C4-2B (cell line): ENCODE results near the gene FAM131A.

Source experiments
- H3K27ac ChIP-seq: fragments of 450-650 bp; 2 replicates; pipeline ENCODE4 v1.5.1; 2017
- ZFX ChIP-seq: fragments of 450-650 bp; IDR thresholded peaks from 2 replicates; pipeline ENCODE4 v1.6.1; 2017
- TF ChIP-seq, protein P1 (sequence below): fragments of 450-650 bp; conservative IDR thresholded peaks from 2 replicates; pipeline ENCODE4 v1.5.1; 2017; ENCODE audit warnings: mild to moderate bottlenecking

The FAM131A gene

DNA sequence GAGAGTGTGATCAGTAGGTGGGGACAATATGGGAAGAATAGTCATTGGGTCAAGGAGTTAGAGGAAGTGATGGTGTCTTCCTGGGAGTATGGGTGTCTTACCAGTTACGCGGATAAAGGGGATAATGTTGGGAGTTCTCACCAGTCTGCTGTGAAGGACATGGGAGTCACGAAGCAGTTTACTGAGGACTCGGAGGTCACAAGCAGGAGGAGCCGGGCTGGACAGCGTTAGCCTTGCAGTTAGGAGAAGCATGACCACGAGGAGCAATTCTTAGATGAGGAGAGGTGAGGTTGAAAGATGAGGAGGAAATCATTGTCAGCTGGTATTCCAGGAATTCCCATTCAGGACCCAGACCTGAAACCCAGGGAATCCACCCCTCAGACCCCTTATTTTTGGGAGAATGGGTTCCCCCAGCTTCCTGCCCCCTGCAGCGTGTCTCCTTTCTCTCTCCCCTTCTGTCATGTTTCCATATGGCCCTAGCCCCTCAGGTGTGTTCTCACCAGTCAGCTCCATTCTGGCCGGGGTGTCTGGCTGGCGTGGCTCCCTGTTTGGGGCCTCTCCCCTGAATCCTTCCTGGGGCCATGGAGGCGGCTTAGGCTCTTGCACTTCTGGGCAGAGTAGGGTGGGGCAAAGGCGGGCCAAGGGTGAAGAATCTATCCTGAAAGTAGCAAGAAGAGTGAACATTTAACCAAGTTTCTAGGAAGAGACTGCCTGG is 38.5 kb downstream of the FAM131A start:
- H3K27ac ChIP-seq, result no peak overlapping the region
- TF ChIP-seq, protein P1, sequence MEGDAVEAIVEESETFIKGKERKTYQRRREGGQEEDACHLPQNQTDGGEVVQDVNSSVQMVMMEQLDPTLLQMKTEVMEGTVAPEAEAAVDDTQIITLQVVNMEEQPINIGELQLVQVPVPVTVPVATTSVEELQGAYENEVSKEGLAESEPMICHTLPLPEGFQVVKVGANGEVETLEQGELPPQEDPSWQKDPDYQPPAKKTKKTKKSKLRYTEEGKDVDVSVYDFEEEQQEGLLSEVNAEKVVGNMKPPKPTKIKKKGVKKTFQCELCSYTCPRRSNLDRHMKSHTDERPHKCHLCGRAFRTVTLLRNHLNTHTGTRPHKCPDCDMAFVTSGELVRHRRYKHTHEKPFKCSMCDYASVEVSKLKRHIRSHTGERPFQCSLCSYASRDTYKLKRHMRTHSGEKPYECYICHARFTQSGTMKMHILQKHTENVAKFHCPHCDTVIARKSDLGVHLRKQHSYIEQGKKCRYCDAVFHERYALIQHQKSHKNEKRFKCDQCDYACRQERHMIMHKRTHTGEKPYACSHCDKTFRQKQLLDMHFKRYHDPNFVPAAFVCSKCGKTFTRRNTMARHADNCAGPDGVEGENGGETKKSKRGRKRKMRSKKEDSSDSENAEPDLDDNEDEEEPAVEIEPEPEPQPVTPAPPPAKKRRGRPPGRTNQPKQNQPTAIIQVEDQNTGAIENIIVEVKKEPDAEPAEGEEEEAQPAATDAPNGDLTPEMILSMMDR, result no peak
- TF ChIP-seq ZFX, result no peak

DNA sequence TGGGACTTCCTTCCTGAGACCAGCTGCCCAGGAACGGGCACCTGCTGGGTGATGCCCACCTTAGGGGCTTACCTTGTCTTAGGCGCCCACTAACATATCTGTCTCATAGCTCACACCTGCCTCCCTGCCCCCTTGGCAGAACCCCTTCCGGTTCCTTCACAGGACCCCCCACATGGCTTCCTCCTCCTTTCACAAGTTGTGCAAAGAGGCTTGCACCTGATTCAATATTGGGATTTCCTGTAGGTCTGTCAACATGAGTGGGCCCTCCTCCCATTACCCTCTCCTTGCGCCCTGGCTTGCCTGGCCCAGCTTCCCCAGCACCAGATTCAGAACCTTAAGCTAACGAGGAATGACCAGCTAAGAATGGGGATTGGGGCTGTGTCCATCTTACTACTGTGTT is 40.0 kb downstream of the FAM131A start:
- TF ChIP-seq ZFX, result no peak
- TF ChIP-seq, protein P1, result no peak
- no peak overlapping the region for H3K27ac ChIP-seq

DNA sequence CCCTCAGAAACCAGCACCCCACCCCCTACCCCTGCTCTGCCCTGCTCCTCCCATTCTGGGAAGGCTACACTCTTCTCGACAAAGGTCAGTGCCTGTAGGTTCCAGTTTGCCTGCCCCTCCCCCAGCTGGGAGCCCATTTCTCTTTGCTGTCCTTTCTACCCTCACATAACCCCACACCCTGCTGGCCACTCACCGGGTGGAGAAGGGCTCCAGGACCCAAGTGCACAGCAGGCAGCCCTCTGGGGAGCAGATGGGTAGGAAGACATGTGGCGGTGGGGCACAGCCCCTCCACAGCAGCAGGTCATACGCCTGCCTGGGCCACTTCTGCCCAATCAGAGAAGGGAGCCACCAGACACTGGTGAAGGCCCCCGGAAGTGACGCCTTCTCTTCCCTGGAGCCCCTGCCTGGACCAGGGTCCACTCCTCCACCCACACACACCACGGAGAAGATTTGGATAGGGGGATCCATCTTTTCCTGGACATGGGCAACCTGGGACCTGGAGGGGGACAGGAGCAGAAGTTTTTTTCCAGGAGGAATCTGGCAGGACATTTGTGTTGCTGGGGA is 40.6 kb downstream of the FAM131A start, which contains the start of gene THPO:
THPO (minus strand) TSS at position 326 of the 564 bp plus-strand sequence. CDS start 1,948 bp downstream, outside the sequence.
- TF ChIP-seq ZFX, result no peak
- TF ChIP-seq, protein P1, result no peak
- H3K27ac ChIP-seq, result no peak within 1 kb of the TSS

DNA sequence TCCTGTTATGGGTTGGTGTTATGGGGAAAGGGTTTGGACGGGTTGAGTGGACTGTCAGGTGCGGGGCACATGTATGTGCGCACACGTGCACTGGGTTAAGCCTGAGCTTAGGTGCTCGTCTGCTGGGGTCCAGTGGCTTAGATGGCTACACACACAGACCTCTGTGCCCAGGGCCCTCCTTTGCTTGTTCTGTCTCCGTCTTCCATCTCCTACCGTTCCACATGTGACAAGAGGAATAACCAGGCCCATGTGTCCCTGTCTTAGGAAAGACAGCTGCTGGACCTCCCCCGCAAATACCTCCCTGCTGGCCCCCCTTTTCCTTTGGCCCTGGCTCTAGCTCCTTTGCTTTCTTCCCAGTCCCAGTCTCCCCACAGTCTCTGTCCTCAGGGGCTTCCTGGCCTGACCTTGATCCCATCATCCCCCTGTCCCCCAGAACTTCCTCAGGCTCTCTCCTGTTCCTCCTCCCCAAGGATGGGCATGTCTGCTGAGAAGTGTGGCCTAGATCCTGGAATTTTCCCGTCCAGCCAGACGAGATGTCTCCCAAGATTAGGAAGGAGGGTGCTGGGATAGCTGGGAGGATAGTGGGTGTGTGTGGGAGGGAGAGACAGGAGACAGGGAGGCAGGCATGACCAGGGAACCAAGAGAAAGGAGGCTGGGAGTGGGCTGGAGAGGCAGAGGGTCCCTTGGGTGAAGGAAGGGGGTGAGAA is 41.4 kb downstream of the FAM131A start:
- TF ChIP-seq, protein P1, result no peak
- TF ChIP-seq ZFX, result no peak
- H3K27ac ChIP-seq, result no peak overlapping the region

DNA sequence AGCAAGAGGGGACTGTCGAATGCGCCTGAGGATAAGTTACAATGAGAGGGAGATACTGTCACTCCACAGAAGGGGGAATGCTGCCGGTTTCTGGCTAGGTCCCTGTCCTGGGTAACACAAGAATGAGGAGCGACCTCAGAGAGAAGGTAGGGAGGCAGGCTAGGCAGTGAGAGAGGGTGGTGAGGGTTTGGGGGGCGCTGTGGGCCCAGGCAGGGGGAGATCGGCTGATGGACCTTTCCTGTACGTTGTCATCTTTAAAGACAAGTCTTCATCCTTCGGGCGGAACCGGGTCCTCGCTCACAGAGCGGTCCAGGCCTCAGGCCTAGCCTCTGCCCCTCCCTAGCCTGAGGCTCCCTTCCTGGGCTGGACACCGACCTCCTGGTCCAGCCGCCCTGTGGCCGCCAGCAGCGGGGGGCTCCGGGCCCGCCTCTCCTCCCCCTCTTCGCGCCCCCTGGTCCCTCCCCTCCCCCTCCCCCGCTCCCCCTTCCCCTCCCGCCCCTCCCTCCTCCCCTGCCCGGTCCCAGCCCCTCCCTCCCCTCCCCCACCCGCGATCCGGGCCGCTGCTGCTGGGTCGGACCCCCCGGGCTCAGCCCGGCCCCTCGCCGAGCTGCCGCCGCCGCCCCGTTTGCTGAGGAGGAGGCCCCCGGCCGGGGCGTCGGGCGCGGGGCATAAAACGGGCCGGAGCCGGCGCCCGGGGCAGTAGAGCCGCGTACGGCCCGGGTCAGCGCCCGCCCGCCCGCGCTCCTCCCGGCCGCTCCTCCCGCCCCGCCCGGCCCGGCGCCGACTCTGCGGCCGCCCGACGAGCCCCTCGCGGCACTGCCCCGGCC is 42.2 kb downstream of the FAM131A start, which contains the start of gene CHRD:
CHRD (plus strand) TSS at position 697 of the 827 bp plus-strand sequence. CDS start 265 bp downstream, outside the sequence.
- no peak for TF ChIP-seq ZFX
- TF ChIP-seq, protein P1, result no peak

DNA sequence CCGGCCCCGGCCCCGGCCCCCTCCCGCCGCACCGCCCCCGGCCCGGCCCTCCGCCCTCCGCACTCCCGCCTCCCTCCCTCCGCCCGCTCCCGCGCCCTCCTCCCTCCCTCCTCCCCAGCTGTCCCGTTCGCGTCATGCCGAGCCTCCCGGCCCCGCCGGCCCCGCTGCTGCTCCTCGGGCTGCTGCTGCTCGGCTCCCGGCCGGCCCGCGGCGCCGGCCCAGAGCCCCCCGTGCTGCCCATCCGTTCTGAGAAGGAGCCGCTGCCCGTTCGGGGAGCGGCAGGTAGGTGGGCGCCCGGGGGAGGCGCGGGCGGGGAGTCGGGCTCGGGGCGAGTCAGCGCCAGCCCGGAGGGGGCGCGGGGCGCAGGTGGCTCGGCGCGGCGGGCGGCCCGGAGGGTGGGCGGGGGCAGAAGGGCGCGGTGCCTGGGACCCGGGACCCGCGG is 42.8 kb downstream of the FAM131A start:
- H3K27ac ChIP-seq, result no peak overlapping the region
- TF ChIP-seq ZFX, result no peak
- TF ChIP-seq, protein P1, result no peak

More for the DNA sequence above, 42.2 kb downstream of the FAM131A start, which contains the start of gene CHRD:
- no peak within 1 kb of the TSS for H3K27ac ChIP-seq
